Mesenchymal stem cell (in vitro differentiated cells and primary cell): Measurements from ENCODE around the gene TSLP.

Experiments
- DNase-seq: peaks from one replicate; pipeline ENCODE4 v3.0.0-alpha.2; 2013
- H2AFZ ChIP-seq: one replicate; pipeline ENCODE4 v1.6.1; 2013; ENCODE audit warnings: low read depth, mild to moderate bottlenecking, control low read depth, inconsistent platforms, low read length, moderate library complexity
- H2AK5ac ChIP-seq: 2 replicates; pipeline ENCODE4 v1.6.1; 2013; ENCODE audit warnings: low read length, moderate library complexity, mild to moderate bottlenecking, inconsistent platforms; ENCODE audit not compliant: severe bottlenecking
- H2BK120ac ChIP-seq: one replicate; pipeline ENCODE4 v1.6.1; 2013; ENCODE audit warnings: low read depth, mild to moderate bottlenecking, inconsistent platforms, low read length, moderate library complexity
- H2BK12ac ChIP-seq, 2 experiments: one replicate each; pipeline ENCODE4 v1.6.1; 2013; ENCODE audit warnings: inconsistent platforms in 2 of 2, low read length in 2 of 2, mild to moderate bottlenecking in 2 of 2, moderate library complexity in 2 of 2, control low read depth in 1 of 2
- H2BK15ac ChIP-seq: one replicate; pipeline ENCODE4 v1.6.1; 2013; ENCODE audit warnings: mild to moderate bottlenecking, low read depth, inconsistent platforms; ENCODE audit not compliant: poor library complexity, severe bottlenecking
- H2BK5ac ChIP-seq: 2 replicates; pipeline ENCODE4 v1.6.1; 2013; ENCODE audit warnings: low read depth, mild to moderate bottlenecking, low read length, control low read depth, inconsistent platforms; ENCODE audit not compliant: poor library complexity, severe bottlenecking
- H3K14ac ChIP-seq, 2 experiments: one replicate each; pipeline ENCODE4 v1.6.1; 2013; ENCODE audit warnings: inconsistent platforms in 2 of 2, low read length in 2 of 2, control low read depth in 1 of 2, mild to moderate bottlenecking in 1 of 2, moderate library complexity in 1 of 2
- H3K18ac ChIP-seq, 2 experiments: one replicate each; pipeline ENCODE4 v1.6.1; 2013; ENCODE audit warnings: inconsistent platforms in 2 of 2, low read length in 2 of 2, control low read depth in 1 of 2, low read depth in 1 of 2, mild to moderate bottlenecking in 1 of 2
- H3K23ac ChIP-seq, 2 experiments: one replicate each; pipeline ENCODE4 v1.6.1; 2013; ENCODE audit warnings: inconsistent platforms in 2 of 2, low read length in 2 of 2, mild to moderate bottlenecking in 2 of 2, moderate library complexity in 2 of 2, control low read depth in 1 of 2
- H3K27ac ChIP-seq: 2 replicates; pipeline ENCODE4 v1.5.1; 2013; ENCODE audit warnings: mild to moderate bottlenecking, moderate library complexity, low read length, control low read depth, inconsistent platforms; ENCODE audit not compliant: poor library complexity, severe bottlenecking
- H3K27me3 ChIP-seq, 2 experiments: 2 replicates each; pipeline versions ENCODE4 v1.6.1 to v1.7.0; 2013; ENCODE audit warnings: low read length in 2 of 2, mild to moderate bottlenecking in 2 of 2, moderate library complexity in 2 of 2, control low read depth in 1 of 2, inconsistent platforms in 1 of 2; ENCODE audit not compliant: control insufficient read depth in 1 of 2, insufficient read depth in 1 of 2
- H3K36me3 ChIP-seq, 2 experiments: 2 replicates each; pipeline versions ENCODE4 v1.6.1 to v1.7.0; 2013; ENCODE audit warnings: low read length in 2 of 2, control low read depth in 1 of 2, inconsistent platforms in 1 of 2, low read depth in 1 of 2, mild to moderate bottlenecking in 1 of 2; ENCODE audit not compliant: insufficient read depth in 2 of 2, control insufficient read depth in 1 of 2
- H3K4ac ChIP-seq, 2 experiments: one replicate each; pipeline ENCODE4 v1.6.1; 2013; ENCODE audit warnings: inconsistent platforms in 2 of 2, low read length in 2 of 2, mild to moderate bottlenecking in 2 of 2, moderate library complexity in 2 of 2, control low read depth in 1 of 2, low read depth in 1 of 2
- H3K4me1 ChIP-seq: 2 replicates; pipeline ENCODE4 v1.6.1; 2013; ENCODE audit warnings: low read depth, low read length, control low read depth; ENCODE audit not compliant: control insufficient read depth, insufficient read depth
- H3K4me2 ChIP-seq: 2 replicates; pipeline ENCODE4 v1.6.1; 2013; ENCODE audit warnings: low read length, mild to moderate bottlenecking, inconsistent platforms; ENCODE audit not compliant: poor library complexity, severe bottlenecking
- H3K4me3 ChIP-seq, 2 experiments: 2 replicates each; pipeline versions ENCODE4 v1.5.1 to v1.7.0; 2013; ENCODE audit warnings: low read length in 2 of 2, mild to moderate bottlenecking in 2 of 2, control low read depth in 1 of 2, low read depth in 1 of 2; ENCODE audit not compliant: insufficient read depth in 1 of 2
- H3K79me1 ChIP-seq: replicated peaks from 2 replicates; pipeline ENCODE4 v1.6.1; 2013; ENCODE audit warnings: mild to moderate bottlenecking, control low read depth, low read length, inconsistent platforms; ENCODE audit not compliant: poor library complexity, severe bottlenecking
- H3K9ac ChIP-seq: 2 replicates; pipeline ENCODE4 v1.7.0; 2013; ENCODE audit warnings: mild to moderate bottlenecking, low read length, moderate library complexity
- H3K9me3 ChIP-seq: 2 replicates; pipeline ENCODE4 v1.7.0; 2013; ENCODE audit warnings: mild to moderate bottlenecking, low read length; ENCODE audit not compliant: control insufficient read depth
- H4K8ac ChIP-seq: one replicate; pipeline ENCODE4 v1.6.1; 2013; ENCODE audit warnings: inconsistent platforms, mild to moderate bottlenecking, low read length, moderate library complexity
- H4K91ac ChIP-seq: one replicate; pipeline ENCODE4 v1.6.1; 2013; ENCODE audit warnings: mild to moderate bottlenecking, low read length, inconsistent platforms
- WGBS: methylation state at CpG from one replicate; pipeline ENCODE4 v1.1.7; 2013; ENCODE audit warnings: mixed read lengths; 5-methylcytosine and 5-hydroxymethylcytosine counted together

Gene TSLP

GRCh38 chr5:111117136-111117535 lies 45.6 kb downstream of the TSLP start:
- H2AFZ ChIP-seq: no peak overlapping the region
- WGBS: 78% methylated on average over 1 of the region's 1 CpG
- H4K91ac ChIP-seq: no peak overlapping the region
- no peak overlapping the region for H2BK5ac ChIP-seq
- no peak overlapping the region for H3K4me2 ChIP-seq
- H2AK5ac ChIP-seq: no peak overlapping the region
- H3K36me3 ChIP-seq: peaks cover 0 to 87% of the 10 kb centered on the region in 2 experiments
- H2BK12ac ChIP-seq: no peak overlapping the region
- H3K27ac ChIP-seq: no peak overlapping the region
- H3K23ac ChIP-seq: no peak overlapping the region
- no peak overlapping the region for H4K8ac ChIP-seq
- no peak overlapping the region for H3K4ac ChIP-seq
- H3K4me3 ChIP-seq: no peak overlapping the region
- H3K79me1 ChIP-seq: peaks cover 3% of the 10 kb centered on the region
- H3K9me3 ChIP-seq: no peaks in the 10 kb centered on the region
- H2BK120ac ChIP-seq: no peak overlapping the region
- H2BK15ac ChIP-seq: no peak overlapping the region
- DNase-seq: no peak
- H3K27me3 ChIP-seq: no peaks in the 10 kb centered on the region
- no peak overlapping the region for H3K18ac ChIP-seq
- no peaks in the 10 kb centered on the region for H3K4me1 ChIP-seq
- no peak overlapping the region for H3K14ac ChIP-seq
- no peak overlapping the region for H3K9ac ChIP-seq

DNA sequence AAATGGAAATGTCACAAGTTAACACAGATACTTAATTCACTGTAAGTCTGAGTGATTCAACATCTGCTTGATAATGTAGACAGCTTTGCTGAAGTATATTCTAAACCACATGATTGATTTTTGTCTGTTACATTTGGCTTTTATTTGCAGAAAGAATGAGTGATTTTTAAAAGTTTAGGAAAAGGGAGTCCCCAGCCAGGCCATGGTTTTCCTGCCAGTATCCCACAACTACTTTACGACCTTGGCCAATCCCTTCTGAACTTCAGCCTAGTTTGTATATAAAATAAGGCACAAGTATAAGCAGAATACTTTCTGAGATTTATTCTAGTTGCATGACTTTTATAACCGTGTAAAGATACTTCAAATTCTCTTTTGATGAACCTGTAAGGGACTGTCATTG lies 47.7 kb downstream of the TSLP start:
- Histone ChIP-seq H3K4me2 (no peak overlapping the region), H2BK15ac (no peak overlapping the region), H2BK120ac (no peak overlapping the region), H3K36me3 (peaks cover 3 to 88% of the 10 kb centered on the region in 2 experiments), H3K14ac (no peak overlapping the region), H3K23ac (no peak overlapping the region), H2BK12ac (no peak overlapping the region), H3K18ac (no peak overlapping the region), H2AFZ (no peak overlapping the region), H3K27ac (no peak overlapping the region), H3K9ac (no peak overlapping the region), H3K4me1 (no peaks in the 10 kb centered on the region), H4K8ac (no peak overlapping the region), H4K91ac (no peak overlapping the region), H3K4ac (no peak overlapping the region), H3K4me3 (no peak overlapping the region), H3K27me3 (no peaks in the 10 kb centered on the region), H2AK5ac (no peak overlapping the region), H3K9me3 (no peaks in the 10 kb centered on the region), H3K79me1 (peaks cover 3% of the 10 kb centered on the region), H2BK5ac (no peak overlapping the region)
- DNase-seq: no peak
- no CpG with 5 or more reads among the region's 2 CpGs for WGBS

- no peak overlapping the region for H2BK5ac ChIP-seq
- no peak overlapping the region for H4K8ac ChIP-seq
- no peak overlapping the region for H2BK120ac ChIP-seq
- H3K27me3 ChIP-seq: no peaks in the 10 kb centered on the region
- no peak overlapping the region for H3K9ac ChIP-seq
- H3K9me3 ChIP-seq: no peaks in the 10 kb centered on the region
- WGBS: 100% methylated on average over 1 of the region's 2 CpGs
- no peak overlapping the region for H2BK12ac ChIP-seq
- H3K4me2 ChIP-seq: no peak overlapping the region
- H3K4me1 ChIP-seq: no peaks in the 10 kb centered on the region
- H3K79me1 ChIP-seq: peaks cover 3% of the 10 kb centered on the region
- H2BK15ac ChIP-seq: no peak overlapping the region
- H3K14ac ChIP-seq: no peak overlapping the region
- DNase-seq: no peak
- H3K23ac ChIP-seq: no peak overlapping the region
- no peak overlapping the region for H4K91ac ChIP-seq
- no peak overlapping the region for H3K18ac ChIP-seq
- no peak overlapping the region for H3K27ac ChIP-seq
- no peak overlapping the region for H3K4ac ChIP-seq
- H2AFZ ChIP-seq: no peak overlapping the region
- H3K4me3 ChIP-seq: no peak overlapping the region
- peaks cover 3 to 90% of the 10 kb centered on the region in 2 experiments for H3K36me3 ChIP-seq
- no peak overlapping the region for H2AK5ac ChIP-seq
Measured at GRCh38 chr5:111119856-111120255, 48.3 kb downstream of the TSLP start.

- no peaks in the 10 kb centered on the region for H3K27me3 ChIP-seq
- no peak overlapping the region for H3K23ac ChIP-seq
- H2BK5ac ChIP-seq: no peak overlapping the region
- H3K79me1 ChIP-seq: peaks cover 3% of the 10 kb centered on the region
- H4K91ac ChIP-seq: no peak overlapping the region
- no peak overlapping the region for H2AK5ac ChIP-seq
- H2BK12ac ChIP-seq: no peak overlapping the region
- no peak overlapping the region for H2AFZ ChIP-seq
- H2BK15ac ChIP-seq: no peak overlapping the region
- H3K4me3 ChIP-seq: no peak overlapping the region
- no peaks in the 10 kb centered on the region for H3K4me1 ChIP-seq
- WGBS: no CpG with 5 or more reads among the region's 2 CpGs
- DNase-seq: no peak
- no peak overlapping the region for H4K8ac ChIP-seq
- no peak overlapping the region for H2BK120ac ChIP-seq
- no peak overlapping the region for H3K4ac ChIP-seq
- H3K27ac ChIP-seq: no peak overlapping the region
- no peak overlapping the region for H3K18ac ChIP-seq
- H3K14ac ChIP-seq: no peak overlapping the region
- H3K36me3 ChIP-seq: peaks cover 3 to 91% of the 10 kb centered on the region in 2 experiments
- no peak overlapping the region for H3K4me2 ChIP-seq
- no peak overlapping the region for H3K9ac ChIP-seq
- no peaks in the 10 kb centered on the region for H3K9me3 ChIP-seq
Measured at GRCh38 chr5:111120911-111121310, 49.4 kb downstream of the TSLP start.
